ENCODE results near the gene ZSWIM8.
A peak's percentile ranks its signal among the peaks of the same experiment; 100 is the strongest.

Gene ZSWIM8

DNA sequence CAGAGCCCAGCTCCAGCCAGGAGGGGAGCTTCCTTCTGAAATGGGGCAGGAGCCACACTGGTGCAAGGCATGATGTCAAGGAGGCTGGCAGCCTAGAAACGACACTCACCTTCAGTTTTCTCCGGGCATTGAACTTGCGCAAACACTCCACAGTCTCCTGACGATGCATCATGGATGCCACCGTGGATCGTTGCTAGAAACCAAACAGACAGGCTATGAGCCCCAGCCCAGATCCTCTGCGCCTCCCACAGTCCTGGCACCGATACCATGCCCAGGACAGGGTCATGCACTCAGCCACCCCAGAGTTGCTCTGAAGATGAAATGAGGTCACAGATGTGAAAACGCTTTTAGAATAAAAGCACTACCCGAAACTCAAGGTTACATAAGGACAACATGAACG lies 56.9 kb downstream of the ZSWIM8 start:
- no peak for DNase-seq

DNA sequence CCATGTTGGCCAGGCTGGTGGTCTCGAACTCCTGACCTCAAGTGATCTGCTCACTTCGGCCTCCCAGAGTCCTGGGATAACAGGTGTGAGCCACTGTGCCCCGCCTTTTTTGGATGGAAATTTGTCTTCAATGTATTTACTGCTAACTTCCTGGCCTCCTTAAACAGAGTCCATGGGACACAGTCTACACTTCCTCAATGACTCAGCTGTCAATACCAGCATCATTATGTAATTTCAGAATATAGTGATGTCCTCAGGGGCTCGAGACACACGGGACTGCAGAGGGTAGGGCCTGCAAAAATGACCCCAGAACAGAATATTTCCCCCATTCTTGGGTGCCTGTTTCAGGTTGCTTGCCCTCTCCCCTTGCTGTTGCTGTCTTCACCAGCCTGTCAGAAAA lies 57.9 kb downstream of the ZSWIM8 start:
- no peak for DNase-seq

DNA sequence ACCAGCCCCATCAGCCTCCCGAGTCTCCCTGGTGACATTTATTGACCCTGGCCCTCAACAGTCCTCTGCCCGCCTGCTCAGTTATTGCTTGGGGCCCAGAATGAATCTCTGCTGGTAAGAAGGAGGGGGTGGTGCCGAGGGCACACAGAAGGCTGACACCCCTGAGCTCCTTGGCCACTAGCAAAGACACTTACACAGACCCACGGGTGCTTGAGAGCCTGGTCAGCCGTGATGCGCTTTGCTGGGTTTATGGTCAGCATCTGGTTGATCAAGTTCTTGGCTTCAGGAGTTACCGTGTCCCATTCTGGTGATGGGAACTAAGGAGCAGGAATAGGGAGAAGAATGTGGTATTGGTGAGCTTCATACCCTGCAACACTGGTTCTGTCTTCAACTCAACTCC lies 61.6 kb downstream of the ZSWIM8 start:
- DNase-seq, result no peak

DNA sequence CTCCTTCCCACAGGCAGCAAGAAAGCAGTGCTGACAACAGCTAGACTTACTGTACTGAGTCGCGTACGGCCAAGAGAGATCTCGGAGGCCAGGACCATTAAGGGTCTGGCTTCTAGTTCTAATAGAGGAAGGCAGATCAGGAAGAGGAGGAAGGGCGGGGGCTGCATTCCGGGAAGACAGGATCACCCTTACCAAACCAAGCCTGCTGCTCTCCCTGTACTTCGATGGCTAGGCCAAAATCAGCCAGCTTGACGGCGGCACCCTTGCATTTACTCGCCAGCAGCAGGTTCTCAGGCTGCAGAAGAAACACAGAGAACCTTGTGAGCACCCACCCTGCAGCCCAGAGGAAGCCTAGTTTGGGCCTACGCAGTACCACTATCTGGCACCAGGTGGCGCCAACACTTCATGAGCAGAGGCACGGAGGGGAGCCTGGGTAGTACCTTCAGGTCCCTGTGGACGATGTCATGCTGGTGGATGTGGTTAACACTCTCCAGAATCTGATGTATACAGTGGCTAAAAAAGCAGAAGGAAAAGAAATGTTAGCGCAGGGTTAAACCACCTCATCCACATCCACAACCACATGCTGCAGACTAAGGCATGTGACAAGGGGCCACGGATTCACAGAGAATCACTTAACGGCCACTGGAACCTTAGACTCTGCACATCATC lies 63.5 kb downstream of the ZSWIM8 start:
- peak; percentile 95 for DNase-seq

DNA sequence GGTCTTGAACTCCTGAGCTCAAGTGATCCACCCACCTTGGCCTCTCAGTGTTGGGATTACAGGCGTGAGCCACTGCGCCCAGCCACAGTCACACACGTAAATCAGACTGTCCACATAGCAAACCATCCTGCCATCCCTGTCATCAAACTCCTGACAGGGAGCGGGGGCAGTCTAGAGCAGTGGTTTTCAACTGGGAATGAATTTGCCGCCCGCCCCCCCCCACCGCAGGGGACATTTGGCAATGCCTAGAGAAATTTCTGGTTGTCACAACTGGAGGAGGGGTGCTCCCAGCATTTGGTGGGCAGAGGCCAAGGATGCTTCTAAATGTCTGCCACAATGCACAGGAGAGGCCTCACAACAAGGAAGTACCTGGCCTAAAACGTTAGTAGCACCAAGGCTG lies 64.8 kb downstream of the ZSWIM8 start:
- DNase-seq, result no peak

DNA sequence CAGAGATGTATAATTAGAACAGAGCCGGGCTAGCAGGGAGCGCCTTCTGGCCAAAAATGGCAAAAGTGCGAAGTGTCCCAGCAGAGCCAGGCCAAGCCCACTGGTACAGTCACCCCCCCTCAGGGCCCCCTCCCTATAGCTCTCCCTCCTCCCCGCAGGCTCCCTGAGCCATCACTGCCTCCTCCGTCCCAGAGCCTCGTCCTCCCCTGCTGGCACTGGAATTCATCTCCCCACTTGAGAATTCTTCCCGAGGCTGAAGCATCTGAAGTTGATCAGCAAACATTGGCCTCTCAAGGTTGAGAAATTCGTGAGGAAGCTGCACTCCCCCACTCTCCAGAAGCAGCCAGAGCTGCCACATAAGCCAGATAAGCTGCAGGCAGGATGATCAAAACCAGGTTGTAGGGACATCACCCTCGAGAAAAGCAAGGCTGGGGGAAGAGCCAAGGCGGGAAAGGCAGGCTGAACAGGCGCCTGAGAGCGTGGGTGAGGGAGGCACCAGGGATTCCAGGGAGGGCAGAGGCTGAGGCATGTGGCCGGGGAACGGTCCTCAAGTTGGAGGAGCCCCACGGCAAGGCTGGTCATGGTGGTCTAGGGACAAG lies 65.6 kb downstream of the ZSWIM8 start:
- DNase-seq, result no peak
